Measurements from ENCODE around the gene LPO.
A peak's percentile ranks its signal among the peaks of the same experiment; 100 is the strongest.

The LPO gene

DNA sequence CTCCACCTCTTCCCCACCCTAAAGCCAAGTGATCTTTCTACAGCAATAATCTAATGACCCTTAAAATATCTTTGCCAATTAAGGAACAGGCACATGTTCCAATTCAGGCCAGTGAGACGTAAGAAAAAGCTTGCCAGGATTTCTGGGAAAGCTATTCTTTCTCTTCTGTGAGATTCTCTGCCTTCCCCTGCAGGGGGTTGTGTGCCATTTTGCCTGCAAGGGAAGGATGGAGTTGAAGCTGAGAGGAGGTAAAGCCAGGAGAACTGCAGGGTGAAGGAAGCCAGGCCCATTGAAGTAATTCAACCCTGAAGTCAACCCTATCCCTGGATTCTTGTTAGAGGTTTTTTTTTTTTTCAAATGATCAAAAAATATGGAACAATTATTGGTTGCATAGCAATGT lies 9.0 kb upstream of the LPO start:
- DNase-seq = no peak

DNA sequence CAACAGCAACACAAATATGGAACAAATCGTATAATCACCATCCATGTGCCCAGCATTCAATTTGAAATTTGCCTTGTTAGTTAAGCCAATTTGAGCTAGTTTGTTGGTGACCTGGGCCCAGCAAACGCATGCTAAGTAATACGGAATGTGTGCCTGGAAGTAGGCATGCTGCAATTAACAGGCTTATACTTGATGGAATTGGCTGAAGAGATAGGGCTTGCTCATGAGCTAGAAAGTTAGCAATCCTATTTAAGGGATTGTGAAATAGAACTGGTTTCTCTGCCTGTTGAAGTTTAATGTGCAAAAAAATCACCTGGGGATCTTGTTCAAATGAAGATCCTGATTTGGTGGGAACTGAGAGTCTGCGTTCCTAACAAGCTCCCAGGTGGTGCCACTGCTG lies 8.5 kb upstream of the LPO start:
- DNase-seq = no peak

DNA sequence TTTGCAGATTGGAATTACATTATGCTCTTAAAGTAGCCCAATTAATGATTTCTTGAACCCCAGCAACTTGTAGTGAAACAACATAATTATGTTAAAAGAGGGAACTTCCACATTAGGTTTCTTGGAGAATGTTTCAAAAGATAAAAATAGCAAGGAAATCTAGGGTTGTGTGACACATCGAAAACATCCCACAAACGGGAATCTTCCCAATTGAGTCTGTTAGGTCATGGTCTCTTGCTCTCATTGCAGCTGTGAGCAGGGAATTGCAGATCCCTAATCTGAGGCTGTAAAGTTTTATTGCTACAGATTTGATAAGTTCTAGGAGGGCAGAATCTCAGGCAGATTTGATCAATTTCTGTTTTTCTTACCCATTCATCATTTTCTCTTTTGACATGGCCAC lies 6.7 kb upstream of the LPO start:
- DNase-seq = no peak

DNA sequence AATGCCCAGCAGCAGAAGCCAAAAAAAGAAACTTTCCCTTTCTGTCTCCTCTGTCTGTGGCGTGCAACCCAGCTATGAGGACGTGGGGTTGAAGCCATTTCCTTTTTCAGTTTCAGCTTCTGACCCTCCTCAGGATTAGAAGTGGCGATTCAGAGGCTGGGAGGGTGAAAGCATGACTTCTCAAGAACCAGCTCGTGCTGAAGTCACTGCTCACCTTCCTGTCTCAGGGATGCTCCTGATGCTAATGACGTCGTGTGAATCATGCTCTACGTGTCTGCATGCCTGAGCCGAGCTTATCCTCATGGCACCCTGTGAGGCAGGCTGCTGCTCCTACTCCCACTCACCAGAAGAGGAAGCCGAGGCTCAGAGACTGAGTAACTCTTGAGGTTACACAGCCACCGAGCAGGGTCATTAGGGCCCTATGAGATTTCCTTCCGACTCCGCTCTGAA lies 5.7 kb upstream of the LPO start:
- DNase-seq = peak in 36 of 56 donors; percentile 3 to 86 (median 32)

DNA sequence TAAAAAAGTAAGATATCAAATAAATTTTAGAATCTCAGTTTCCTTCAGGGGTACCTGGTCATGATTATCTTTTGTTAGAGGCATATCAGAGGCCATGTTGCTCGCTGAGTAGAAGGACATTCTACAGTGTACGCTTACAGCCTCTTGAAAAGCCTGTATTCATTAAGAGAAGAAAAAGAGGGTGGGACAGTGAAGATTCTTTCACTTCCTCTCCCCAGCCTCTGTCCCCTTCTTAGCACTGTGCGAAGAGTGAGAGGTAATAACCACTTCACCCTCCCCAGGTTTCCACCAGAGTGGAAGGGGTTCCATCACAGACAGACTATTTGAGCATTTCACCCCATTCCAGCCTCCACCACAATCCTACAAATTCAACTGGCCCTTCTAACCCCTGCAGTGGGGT lies 4.8 kb upstream of the LPO start:
- DNase-seq = no peak

DNA sequence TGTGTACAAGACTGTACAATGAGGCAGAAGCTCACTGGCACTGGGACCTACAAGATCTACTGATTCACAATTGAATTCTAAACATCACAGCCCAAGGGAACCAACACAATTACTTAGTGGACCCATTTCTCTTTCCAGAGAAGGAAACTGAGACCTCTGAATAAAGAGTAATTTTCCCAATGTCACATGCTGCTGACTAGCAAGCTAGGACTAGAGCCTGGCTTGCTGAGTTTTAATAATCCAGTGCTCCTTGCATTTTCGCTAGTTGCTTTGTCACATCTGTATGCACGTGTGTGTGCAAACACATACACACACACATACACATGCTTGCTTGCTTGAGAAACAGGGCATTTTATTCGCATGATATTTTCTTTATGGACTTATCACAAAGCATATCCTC lies 3.9 kb upstream of the LPO start:
- DNase-seq = no peak

DNA sequence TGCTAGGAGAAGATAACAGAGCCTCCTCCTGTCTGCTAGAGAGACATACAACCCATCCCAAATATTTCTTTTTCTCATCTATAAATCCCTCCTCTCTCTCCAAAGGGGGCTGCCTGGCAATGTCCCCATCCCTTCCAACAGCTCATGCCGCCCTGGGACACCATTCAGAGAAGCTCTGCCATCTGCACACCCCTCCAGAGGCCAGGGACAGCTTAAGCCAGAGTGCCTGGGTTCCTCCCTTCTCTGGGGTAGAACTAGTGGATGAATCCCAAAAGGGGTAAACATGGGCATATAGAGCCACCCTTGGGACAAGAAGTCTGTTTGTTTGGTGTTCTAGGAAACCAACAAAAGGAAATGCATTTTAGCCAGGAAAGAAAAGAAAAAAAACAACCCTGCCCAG lies 2.6 kb upstream of the LPO start:
- no peak for DNase-seq

DNA sequence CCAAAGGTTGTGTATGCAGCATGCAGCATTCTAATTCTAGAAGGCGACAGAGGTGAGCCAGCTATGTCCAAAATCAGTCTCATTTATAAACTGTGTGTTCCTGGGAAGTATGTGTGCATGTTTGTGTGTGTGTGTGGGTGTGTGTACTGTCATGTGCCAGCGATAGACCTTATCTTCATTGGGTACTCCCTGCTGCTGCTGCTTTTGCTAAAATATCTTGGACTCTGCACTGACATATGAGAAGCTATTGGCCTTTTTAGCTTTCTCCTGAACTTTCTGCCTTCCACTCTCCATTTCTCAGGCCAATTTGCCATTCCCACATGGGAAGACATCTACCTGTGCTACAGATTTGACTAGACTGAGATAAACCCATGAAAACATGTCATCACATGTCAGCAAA lies 2.0 kb upstream of the LPO start:
- no peak for DNase-seq

DNA sequence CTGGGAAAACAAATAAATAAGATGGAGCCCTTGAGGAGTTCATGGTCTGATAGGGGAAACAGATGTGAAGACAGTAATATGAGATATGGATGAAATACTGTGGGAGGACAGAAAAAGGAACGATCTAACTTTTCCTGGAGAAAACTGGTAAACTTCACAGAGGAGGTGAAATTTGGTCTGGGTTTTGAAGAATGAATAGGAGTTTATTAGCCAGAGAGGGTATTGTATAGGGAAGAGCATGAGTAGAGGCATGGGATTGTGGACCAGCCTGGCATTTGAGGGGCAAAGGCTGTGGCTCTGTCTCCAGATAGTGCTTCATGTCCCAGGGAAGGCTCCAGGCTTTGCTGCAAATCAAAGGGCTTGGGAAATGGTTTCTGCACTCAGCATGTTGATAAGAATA lies 1.6 kb downstream of the LPO start:
- no peak for DNase-seq

DNA sequence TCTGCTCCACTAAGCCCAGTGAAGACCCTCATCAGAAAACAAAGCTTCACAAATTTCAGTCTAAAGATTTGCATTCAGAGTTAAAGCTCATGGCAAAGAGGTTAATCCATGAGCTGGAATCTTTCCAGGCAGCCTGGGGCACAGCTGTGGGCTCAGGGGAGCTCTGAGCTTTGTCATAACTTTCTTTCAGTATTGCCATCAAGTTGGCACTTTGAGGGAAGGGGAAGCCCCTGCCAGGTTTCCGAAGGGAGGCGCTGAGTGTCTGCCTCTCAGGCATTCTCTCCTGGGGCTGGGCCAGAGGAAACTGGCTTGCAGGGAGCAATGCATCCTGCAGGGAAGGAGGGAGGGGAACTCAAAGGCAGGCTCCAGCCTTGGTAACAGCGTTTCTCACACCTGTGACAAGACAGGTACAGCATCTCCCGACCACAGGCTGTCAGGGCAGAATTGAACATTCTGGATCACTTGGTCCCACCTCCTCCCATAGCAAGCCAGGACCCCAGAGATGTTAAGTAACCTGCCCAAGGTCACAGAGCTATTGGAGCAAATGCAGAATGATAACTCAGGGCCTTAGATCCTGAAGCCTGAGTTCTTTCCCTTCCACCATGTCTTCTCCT lies 3.9 kb downstream of the LPO start:
- no peak for DNase-seq

DNA sequence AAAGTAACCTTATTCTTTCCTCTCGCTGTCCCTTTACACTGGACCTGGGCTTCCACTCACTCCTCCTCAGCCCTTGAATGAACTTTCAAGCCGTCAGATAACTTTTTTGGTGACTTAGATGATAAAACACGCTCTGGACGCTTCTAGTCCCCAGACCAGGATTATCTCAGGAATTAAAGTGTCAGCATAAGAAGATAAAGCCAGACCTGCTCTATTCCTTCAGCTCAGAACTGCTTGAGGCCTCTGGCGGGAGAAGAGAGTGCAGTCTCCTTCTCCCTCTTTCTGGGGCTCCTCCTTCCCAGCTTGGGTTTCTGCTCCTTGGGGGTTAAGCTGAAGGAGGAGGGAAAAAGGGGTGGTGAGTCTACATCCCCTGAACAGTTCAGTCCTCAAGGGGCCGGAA lies 6.6 kb downstream of the LPO start:
- DNase-seq = no peak

DNA sequence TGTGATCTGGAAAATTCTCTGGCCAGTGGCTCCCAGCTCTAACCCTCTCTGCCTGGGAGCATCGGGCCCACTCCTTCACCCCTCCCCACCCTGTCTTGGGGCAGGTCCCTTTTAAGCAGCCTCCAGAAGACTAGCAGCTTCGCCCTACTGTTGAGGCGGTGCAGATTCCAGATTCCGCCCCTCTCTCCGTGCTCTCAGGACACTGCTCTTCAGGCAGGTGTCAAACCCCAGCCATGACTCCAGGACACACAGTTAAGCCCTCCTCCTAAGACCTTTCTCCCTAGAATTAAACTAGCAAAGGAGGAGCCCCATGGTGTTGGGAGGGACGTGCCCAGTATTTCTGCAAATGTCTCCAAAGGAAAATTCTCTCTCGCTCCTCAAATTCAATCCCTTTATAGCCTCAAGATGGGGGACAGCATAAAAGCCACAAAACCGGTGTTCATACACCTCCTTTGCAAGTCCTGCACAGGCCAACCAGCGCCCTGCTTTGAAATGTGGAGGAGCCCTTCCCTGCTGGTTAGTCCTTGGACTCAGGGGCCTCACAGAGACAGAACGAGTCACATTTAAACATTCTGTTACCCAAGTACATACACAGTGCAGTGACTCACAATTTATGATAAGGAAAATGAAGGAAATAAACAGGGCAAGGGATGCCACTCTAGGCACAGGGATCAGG lies 7.2 kb downstream of the LPO start:
- DNase-seq = no peak

DNA sequence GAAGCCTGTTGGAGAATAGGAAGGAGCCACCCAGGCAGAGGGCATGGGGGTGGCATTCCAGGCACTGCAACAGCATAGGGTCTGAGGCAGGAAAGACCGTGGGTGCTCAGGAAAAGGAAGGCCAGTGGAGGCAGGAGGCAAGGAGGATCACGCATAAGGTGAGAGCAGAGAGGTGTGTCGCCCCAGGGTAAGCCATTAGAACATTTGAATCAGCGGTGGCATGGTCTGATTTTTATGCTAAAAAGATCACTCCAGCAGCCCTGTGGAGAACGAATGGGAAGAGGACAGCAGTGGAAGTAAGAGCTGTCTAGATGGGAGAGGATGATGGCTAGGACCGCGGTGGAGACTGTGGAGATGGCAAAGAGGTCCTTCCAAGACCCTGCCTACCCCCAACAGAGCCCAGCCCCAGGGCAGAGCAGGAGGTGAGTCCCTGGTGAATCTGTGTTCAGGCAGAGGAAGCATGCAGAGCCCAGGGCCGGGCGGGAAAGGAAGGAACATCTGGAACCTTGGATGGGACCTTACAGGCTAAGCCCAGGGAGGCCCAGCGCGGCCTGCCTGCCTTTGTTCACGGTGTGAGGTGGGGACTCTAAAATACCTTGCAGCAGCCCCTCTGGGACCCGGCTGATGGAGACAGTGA lies 7.8 kb downstream of the LPO start:
- DNase-seq = no peak

DNA sequence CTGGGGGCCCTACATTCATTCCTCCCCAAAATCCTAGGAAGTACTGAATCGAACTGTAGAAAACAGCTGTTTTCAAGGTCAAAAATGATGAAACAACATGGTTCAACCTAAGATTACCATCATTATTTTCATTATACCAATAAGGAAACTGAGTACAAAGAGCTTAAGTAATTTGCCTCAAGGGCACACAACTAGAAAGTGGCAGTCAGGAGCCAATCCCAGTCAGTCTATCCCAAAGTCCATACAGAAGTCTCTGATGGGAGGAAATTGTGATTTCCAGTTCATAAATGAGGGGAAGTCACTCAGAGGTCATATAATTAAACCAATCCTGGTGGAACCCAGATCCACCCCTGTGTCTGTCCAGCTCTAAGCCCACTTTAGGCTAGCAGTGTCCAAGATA lies 8.4 kb downstream of the LPO start:
- DNase-seq = no peak

DNA sequence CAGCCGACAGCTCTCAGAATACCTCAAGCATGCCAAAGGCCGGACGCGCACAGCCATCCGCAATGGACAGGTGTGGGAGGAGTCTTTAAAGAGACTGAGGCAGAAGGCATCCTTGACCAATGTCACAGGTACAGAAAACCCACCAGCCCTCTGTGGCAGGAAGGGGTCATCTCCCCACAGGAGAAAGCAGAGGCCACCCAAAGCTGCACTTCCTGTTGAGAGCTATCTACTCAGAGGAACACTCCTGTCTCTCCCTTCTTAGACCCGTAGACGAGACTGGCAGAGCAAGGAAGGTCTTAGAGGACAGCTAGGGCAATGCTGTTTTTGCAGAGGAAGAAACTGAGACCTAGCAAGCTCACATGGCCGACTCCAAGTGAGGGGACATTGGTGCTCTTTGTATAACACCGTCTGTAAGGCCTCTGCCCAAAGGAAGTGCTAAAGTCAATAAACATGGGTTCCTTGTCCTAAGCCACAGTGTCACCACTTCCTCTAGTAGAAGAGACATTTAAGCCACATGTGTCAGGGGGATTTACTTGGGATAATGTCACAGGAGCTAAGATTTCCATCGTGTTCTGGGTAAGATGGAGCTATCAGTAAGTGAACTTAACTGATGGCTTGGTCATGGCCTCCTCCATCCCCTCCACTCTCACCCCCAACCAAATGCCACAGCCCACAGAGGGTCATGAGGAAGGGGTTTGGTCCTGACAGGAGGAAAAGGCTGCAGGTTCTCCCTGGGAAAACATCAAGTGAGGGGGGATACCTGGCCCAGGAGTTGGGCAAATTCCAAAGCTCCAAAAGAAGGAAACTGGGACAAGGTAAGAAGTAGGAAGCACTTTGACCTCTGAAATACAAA lies 9.4 kb downstream of the LPO start:
- DNase-seq = no peak

DNA sequence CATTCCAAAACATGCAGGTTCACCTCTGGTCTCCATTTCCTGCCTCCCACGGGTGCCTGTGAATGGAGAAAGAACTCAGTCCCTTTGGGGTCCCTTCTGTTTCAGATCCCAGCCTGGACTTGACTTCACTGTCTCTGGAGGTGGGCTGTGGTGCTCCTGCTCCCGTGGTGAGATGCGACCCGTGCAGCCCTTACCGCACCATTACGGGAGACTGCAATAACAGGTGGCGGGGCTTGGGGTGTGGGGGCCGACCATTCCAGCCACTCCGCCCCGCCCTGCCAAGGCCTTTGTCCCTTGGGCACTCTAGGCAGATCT lies 10.5 kb downstream of the LPO start:
- DNase-seq = peak in 1 of 56 donors; percentile 35

DNA sequence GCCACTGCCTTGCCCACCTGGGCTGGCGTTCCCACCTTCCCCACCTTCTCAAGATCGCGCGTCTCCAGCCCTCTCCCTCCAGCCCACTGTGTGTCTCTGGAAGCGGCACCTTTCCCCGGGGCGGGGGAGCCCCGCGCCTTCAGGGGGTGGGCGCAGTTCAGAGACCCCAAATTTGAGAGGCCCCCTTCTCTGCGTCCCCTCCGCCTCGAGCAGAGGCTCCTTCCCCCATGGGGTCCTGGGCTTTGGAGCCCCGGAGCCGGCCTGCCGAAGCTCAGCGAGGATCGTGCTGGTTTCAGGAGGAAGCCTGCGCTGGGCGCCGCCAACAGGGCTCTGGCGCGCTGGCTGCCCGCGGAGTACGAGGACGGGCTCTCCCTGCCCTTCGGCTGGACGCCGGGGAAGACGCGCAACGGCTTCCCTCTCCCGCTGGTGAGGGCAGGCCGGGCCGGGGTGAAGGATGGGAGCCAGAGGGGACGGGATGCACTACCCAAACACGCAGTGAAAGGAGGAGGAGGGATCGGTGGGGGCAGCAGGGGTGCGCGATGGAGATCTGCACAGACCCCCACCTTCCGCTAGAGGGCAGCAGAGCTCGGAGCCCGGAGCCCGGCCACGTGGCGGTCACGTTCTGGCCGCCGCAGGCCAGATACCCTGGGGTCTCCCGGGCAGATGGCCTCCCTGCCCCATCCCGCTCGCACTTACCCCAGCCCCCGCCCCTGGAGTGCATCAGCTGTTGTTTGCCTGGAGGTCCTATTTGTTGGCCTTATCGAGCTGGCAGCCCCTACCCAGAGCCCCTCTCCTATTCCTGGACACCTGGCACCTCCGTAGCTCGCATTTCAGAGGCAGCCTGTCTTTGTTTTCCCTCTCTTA lies 11.1 kb downstream of the LPO start:
- DNase-seq = peak in 50 of 56 donors; percentile 13 to 79 (median 56)

DNA sequence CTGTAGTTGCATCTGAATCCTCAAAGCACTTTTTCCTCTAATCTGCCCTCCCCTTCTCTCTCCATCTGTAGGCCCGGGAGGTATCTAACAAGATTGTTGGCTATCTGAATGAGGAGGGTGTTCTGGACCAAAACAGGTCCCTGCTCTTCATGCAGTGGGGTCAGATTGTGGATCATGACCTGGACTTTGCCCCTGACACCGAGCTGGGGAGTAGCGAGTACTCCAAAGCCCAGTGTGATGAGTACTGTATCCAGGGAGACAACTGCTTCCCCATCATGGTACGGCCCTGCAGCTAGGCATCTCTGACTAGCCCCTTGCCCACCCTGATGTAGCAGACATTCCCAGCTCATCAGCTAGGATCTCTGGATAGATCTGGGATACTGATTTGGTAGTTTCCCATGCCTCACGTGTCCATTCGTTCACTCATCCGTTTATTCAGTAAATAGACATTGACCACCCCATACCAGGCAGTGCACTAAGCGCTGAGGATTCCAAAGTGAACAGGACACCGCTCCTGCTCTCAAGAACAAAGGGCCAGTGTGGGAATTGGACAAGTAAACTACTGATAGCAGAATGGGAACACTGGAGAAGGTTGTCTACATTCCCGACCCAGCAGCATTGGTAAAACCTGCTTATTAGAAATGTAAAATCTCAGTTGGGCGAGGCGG lies 12.1 kb downstream of the LPO start:
- DNase-seq = no peak

DNA sequence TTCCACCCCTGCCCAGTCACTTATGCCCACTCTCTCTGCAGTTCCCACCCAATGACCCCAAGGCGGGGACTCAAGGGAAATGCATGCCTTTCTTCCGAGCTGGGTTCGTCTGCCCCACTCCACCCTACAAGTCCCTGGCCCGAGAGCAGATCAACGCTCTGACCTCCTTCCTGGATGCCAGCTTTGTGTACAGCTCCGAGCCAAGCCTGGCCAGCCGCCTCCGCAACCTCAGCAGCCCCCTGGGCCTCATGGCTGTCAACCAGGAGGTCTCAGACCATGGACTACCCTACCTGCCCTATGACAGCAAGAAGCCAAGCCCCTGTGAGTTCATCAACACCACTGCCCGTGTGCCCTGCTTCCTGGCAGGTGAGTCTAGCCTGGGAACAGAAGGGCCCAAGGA lies 13.8 kb downstream of the LPO start:
- no peak for DNase-seq

DNA sequence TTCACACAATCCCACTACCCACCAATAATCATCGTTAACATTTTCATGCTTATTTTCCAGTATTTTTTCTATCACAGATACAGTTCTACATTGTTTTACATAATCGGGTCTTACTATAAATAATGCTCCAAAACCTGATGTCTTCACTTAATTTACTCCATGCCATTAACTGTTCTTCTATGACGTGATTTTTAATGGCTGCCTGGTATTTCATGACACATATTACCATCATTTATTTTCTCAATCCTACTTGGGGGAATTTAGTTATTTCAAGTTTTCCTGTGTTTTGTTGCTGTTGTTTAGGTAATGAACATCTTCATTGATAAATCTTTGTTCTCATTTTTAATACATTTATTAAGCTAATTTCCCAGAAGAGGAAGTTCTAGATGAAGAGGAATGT lies 14.7 kb downstream of the LPO start:
- DNase-seq = no peak

DNA sequence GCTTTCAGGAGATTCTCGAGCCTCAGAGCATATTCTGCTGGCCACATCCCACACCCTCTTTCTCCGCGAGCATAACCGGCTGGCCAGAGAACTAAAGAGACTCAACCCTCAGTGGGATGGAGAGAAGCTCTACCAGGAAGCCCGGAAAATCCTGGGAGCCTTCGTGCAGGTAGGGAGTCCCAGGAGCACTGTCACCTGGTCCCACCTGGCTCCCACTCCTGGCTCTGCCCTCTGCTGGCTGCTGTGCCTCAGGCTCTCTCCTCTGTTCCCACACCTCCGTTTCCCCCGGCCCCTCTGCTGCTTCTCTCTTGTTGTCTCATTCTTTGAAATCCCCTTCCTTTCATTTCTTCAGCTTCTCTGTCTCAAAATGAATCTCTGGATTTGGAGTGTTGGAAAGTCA lies 16.4 kb downstream of the LPO start:
- no peak for DNase-seq

Measured in nucleus accumbens (tissue), 56 donors.